HCT116 (cell line): ENCODE results near the gene ZNF775. TPM values are rescaled to one million over a fixed set of nuclear protein-coding genes. Genes with fewer than 3 reads are reported as not detected.

ENCODE experiments used
- ATAC-seq: fragments of 200-7000 bp; cut with Tn5 transposase; 2 replicates; pipeline ENCODE4 v1.9.1; 2020; ENCODE audit warnings: mild to moderate bottlenecking, moderate library complexity
- BruUV-seq: library from RNA; stranded (reverse); fragments of 400-500 nt; replicated peaks from 2 replicates; lab custom pipeline; 2021; lab: Mats Ljungman, UMichigan
- CTCF ChIA-PET: fragments of 300-600 bp; sonication (Branson Sonifier 250); formaldehyde crosslinking; loops from one replicate; lab custom pipeline; 2021; ENCODE audit warnings: antibody characterized with exemption; lab: Charles Lee
- POLR2A ChIA-PET: fragments of 300-600, 350-600 bp; sonication (Branson Sonifier 250); formaldehyde crosslinking; loops from one replicate; lab custom pipeline; 2021; ENCODE audit warnings: antibody characterized with exemption; lab: Charles Lee
- RAD21 ChIA-PET, 2 experiments: fragments of 300-600 bp; sonication (Branson Sonifier 250); formaldehyde crosslinking; loops; one replicate each; lab custom pipeline; 2023; ENCODE audit warnings: low total read pairs in 2 of 2; ENCODE audit not compliant: uncharacterized antibody in 2 of 2, unreplicated experiment in 2 of 2, low non-redundant PET in 1 of 2; lab: Charles Lee
- DNase-seq: peaks from one replicate; pipeline ENCODE4 v3.0.0-alpha.2; 2010; ENCODE audit warnings: low read depth, low spot score
- H2AFZ ChIP-seq: fragments of 200-600 bp; shearing (Covaris generic), sonication (generic); 2 replicates; pipeline ENCODE4 v1.6.1; 2017; ENCODE audit warnings: low read depth, mixed run types, mixed read lengths, antibody characterized with exemption, low read length; ENCODE audit not compliant: poor library complexity, severe bottlenecking
- H3K27ac ChIP-seq: 2 replicates; pipeline ENCODE4 v1.5.1; 2012; ENCODE audit warnings: low read depth, low read length
- H3K27me3 ChIP-seq: fragments of 200-600 bp; sonication (generic); 2 replicates; pipeline ENCODE4 v1.6.1; 2016; ENCODE audit warnings: mixed run types, low read length, mixed read lengths; ENCODE audit not compliant: insufficient read depth
- H3K36me3 ChIP-seq, 2 experiments: fragments of 200-500 bp in 1 of 2; fragments of 200-600 bp in 1 of 2; sonication (Bioruptor generic) in 1 of 2; sonication (generic) in 1 of 2; 2 replicates each; pipeline versions ENCODE4 v1.5.1 to v1.6.1; 2014 to 2016; ENCODE audit warnings: low read length in 2 of 2, inconsistent platforms in 1 of 2, mixed read lengths in 1 of 2, mixed run types in 1 of 2; ENCODE audit not compliant: insufficient read depth in 2 of 2, control insufficient read depth in 1 of 2
- H3K4me1 ChIP-seq, 2 experiments: fragments of 200-600 bp in 1 of 2; sonication (generic) in 1 of 2; 2 replicates each; pipeline versions ENCODE4 v1.5.1 to v1.6.1; 2012 to 2017; ENCODE audit warnings: low read length in 2 of 2, inconsistent platforms in 1 of 2, mild to moderate bottlenecking in 1 of 2, mixed read lengths in 1 of 2, mixed run types in 1 of 2, moderate library complexity in 1 of 2; ENCODE audit not compliant: insufficient read depth in 2 of 2, control insufficient read depth in 1 of 2
- H3K4me2 ChIP-seq: fragments of 200-600 bp; sonication (generic); 2 replicates; pipeline ENCODE4 v1.6.1; 2017; ENCODE audit warnings: mixed run types, low read length, mixed read lengths
- H3K4me3 ChIP-seq, 2 experiments: fragments of 200-600 bp in 1 of 2; sonication (generic) in 1 of 2; replicated peaks in 1 of 2; 2 replicates each; pipeline ENCODE4 v1.5.1; 2011 to 2016; ENCODE audit warnings: low read length in 2 of 2, control low read depth in 1 of 2, low read depth in 1 of 2, mild to moderate bottlenecking in 1 of 2, mixed read lengths in 1 of 2, mixed run types in 1 of 2
- H3K79me2 ChIP-seq: fragments of 200-600 bp; sonication (generic); 2 replicates; pipeline ENCODE4 v1.6.1; 2017; ENCODE audit warnings: mild to moderate bottlenecking, mixed run types, low read length, moderate library complexity, mixed read lengths; ENCODE audit not compliant: insufficient read depth
- H3K9ac ChIP-seq: fragments of 200-600 bp; sonication (generic); 2 replicates; pipeline ENCODE4 v1.6.1; 2016; ENCODE audit warnings: low read length, mixed read lengths
- H3K9me2 ChIP-seq: fragments of 200-600 bp; sonication (generic), shearing (Covaris generic); 2 replicates; pipeline ENCODE4 v1.6.1; 2017; ENCODE audit warnings: mixed run types, mild to moderate bottlenecking, moderate library complexity; ENCODE audit not compliant: insufficient read depth
- H3K9me3 ChIP-seq, 2 experiments: fragments of 200-500 bp in 1 of 2; fragments of 200-600 bp in 1 of 2; sonication (Bioruptor generic) in 1 of 2; sonication (generic) in 1 of 2; 2 replicates each; pipeline ENCODE4 v1.6.1; 2014 to 2017; ENCODE audit warnings: low read length in 2 of 2, mixed read lengths in 2 of 2, inconsistent platforms in 1 of 2, low read depth in 1 of 2, mild to moderate bottlenecking in 1 of 2, mixed run types in 1 of 2, moderate library complexity in 1 of 2; ENCODE audit not compliant: control insufficient read depth in 1 of 2, insufficient read depth in 1 of 2
- H4K20me1 ChIP-seq: fragments of 200-600 bp; sonication (generic), shearing (Covaris generic); 2 replicates; pipeline ENCODE4 v1.6.1; 2017; ENCODE audit warnings: mixed run types, mild to moderate bottlenecking, moderate library complexity; ENCODE audit not compliant: insufficient read depth
- CEBPB ChIP-seq: IDR thresholded peaks from 2 replicates; pipeline ENCODE4 v1.6.1; 2012; ENCODE audit warnings: low read depth
- CTCF ChIP-seq, 3 experiments: fragments of 200-600 bp in 1 of 3; sonication (generic) in 1 of 3; IDR thresholded peaks in 2 of 3; conservative IDR thresholded peaks in 1 of 3; 2 replicates each; pipeline ENCODE4 v1.5.1; 2012 to 2017; ENCODE audit warnings: low read depth in 2 of 3, low read length in 2 of 3, antibody characterized with exemption in 1 of 3, borderline replicate concordance in 1 of 3, control low read depth in 1 of 3, mild to moderate bottlenecking in 1 of 3, mixed read lengths in 1 of 3, mixed run types in 1 of 3, moderate library complexity in 1 of 3; ENCODE audit not compliant: insufficient read depth in 1 of 3
- EGR1 ChIP-seq: IDR thresholded peaks from 2 replicates; pipeline ENCODE4 v1.6.1; 2012; ENCODE audit warnings: low read depth
- ELF1 ChIP-seq: IDR thresholded peaks from 2 replicates; pipeline ENCODE4 v1.6.1; 2012; ENCODE audit warnings: low read depth, borderline replicate concordance
- JUND ChIP-seq: IDR thresholded peaks from 2 replicates; pipeline ENCODE4 v1.6.1; 2012
- RAD21 ChIP-seq: IDR thresholded peaks from 2 replicates; pipeline ENCODE4 v1.6.1; 2012; ENCODE audit warnings: low read depth, mild to moderate bottlenecking
- SIN3A ChIP-seq: IDR thresholded peaks from 2 replicates; pipeline ENCODE4 v1.6.1; 2012; ENCODE audit warnings: low read depth
- SP1 ChIP-seq: IDR thresholded peaks from 2 replicates; pipeline ENCODE4 v1.6.1; 2012; ENCODE audit warnings: low read depth
- intact Hi-C: fragments of 100-400 bp; cut with micrococcal nuclease; formaldehyde crosslinking; loops from 2 replicates; pipeline ENCODE4 v1.10.0; 2022
- total RNA-seq: library from RNA; stranded (reverse); gene quantifications from one replicate; pipeline ENCODE4 v1.2.1, GENCODE V29; 2021; ENCODE audit not compliant: unreplicated experiment
- TF ChIP-seq, protein P1 (sequence below): IDR thresholded peaks from 2 replicates; pipeline ENCODE4 v1.6.1; 2012

Gene ZNF775
- total RNA-seq, 1 experiment from 2014 or later = 4.5 TPM

DNA sequence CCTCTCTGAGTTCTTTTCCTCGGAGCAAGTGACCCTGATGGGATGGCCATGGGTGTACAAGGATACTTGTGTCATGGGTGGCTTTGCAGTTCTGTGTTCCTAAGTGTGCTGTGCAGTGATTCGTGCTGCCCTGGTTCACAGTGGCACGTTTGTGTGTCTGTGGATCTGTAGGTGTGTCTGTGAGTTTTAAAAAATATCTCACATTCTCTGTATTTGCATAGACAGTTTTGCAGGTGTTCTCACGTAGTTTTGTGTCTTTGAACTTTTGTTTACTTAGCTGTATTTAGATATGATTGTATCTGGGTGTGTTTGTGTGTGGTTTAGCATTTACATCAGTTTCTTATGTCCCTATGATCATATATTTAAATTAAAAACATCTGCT lies 3.7 kb downstream of the ZNF775 start:
- intact Hi-C loops = no loop called here
- no TSS peak for BruUV-seq
- H2AFZ ChIP-seq = no peak overlapping the region
- no peaks in the 10 kb centered on the region for H3K36me3 ChIP-seq
- ATAC-seq = no peak
- POLR2A ChIA-PET = no interaction called here
- CTCF ChIA-PET = no interaction called here
- TF ChIP-seq SP1 = no peak
- TF ChIP-seq RAD21 = no peak
- TF ChIP-seq JUND = no peak
- TF ChIP-seq, protein P1, sequence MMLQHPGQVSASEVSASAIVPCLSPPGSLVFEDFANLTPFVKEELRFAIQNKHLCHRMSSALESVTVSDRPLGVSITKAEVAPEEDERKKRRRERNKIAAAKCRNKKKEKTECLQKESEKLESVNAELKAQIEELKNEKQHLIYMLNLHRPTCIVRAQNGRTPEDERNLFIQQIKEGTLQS = no peak
- TF ChIP-seq EGR1 = no peak
- TF ChIP-seq ELF1 = no peak
- H3K4me2 ChIP-seq = no peak overlapping the region
- H4K20me1 ChIP-seq = no peaks in the 10 kb centered on the region
- H3K27ac ChIP-seq = no peak overlapping the region
- H3K4me3 ChIP-seq = no peak overlapping the region
- H3K4me1 ChIP-seq = peaks cover 13 to 20% of the 10 kb centered on the region in 2 experiments
- no peaks in the 10 kb centered on the region for H3K9me3 ChIP-seq
- H3K27me3 ChIP-seq = no peaks in the 10 kb centered on the region
- H3K79me2 ChIP-seq = no peaks in the 10 kb centered on the region; the same call in 1 of the 2 replicates
- H3K9ac ChIP-seq = no peak overlapping the region
- no peak for DNase-seq
- RAD21 ChIA-PET = no interaction called here
- H3K9me2 ChIP-seq = no peaks in the 10 kb centered on the region

DNA sequence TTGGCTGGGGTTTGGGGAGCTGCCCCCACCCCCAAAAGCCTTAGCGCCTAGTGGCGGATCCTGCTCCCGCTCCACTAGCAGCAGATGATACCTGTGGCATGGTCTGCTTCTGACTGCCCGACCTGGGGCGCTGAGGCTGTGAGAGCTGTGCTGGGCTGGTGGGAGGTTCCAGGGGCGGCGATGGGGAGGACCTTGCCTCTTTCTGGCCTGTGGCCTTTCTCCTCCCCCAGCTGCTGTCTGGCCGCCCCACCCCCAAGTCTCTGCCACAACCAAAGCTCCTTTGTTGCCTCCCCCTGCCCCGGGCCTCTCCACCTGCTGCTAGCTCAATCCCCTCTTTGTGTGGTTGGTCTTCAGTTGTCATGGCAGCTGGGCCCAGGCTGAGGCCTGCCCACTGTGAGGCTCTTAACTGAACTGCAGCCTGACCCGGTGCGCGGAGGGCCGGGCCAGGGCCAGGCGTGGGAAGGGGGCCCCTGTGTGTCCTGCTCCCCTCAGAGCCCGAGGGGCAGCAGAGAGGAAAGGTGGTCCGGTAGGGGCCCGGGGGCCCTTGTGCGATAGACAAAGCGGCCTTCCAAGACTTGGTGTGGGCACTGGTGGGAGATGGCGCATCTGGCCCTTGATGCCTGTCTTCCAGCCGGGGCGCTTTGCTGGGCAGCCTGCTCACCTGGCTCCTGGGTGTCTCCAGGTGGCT lies 4.7 kb downstream of the ZNF775 start:
- intact Hi-C loops = no loop called here
- no peak overlapping the region for H2AFZ ChIP-seq
- no peaks in the 10 kb centered on the region for H3K27me3 ChIP-seq
- H3K79me2 ChIP-seq = no peaks in the 10 kb centered on the region; the same call in 1 of the 2 replicates
- no peak overlapping the region for H3K4me3 ChIP-seq
- ChIA-PET POLR2A (no interaction called here), RAD21 (no interaction called here), CTCF (no interaction called here)
- H3K9ac ChIP-seq = no peak overlapping the region
- TF ChIP-seq SIN3A (no peak), CTCF (IDR thresholded peaks at IDR 0.05 in 2 of 3, conservative IDR thresholded peaks at IDR 0.05 in 1 of 3; ENCODE audit: borderline replicate concordance in 1 of 3, insufficient read depth in 1 of 3, low read depth in 2 of 3, low read length in 2 of 3) (no peak), CEBPB (no peak)
- H3K4me1 ChIP-seq = peaks cover 6 to 10% of the 10 kb centered on the region in 2 experiments; a peak in 3 of 4 replicates
- H3K9me2 ChIP-seq = no peaks in the 10 kb centered on the region
- H3K27ac ChIP-seq = no peak overlapping the region
- no peak for ATAC-seq
- DNase-seq = no peak
- no peaks in the 10 kb centered on the region for H3K36me3 ChIP-seq
- H3K9me3 ChIP-seq = no peaks in the 10 kb centered on the region
- H4K20me1 ChIP-seq = no peaks in the 10 kb centered on the region
- BruUV-seq = no TSS peak
- no peak overlapping the region for H3K4me2 ChIP-seq
